ENCODE results near the gene KIF1A.

The KIF1A gene

DNA sequence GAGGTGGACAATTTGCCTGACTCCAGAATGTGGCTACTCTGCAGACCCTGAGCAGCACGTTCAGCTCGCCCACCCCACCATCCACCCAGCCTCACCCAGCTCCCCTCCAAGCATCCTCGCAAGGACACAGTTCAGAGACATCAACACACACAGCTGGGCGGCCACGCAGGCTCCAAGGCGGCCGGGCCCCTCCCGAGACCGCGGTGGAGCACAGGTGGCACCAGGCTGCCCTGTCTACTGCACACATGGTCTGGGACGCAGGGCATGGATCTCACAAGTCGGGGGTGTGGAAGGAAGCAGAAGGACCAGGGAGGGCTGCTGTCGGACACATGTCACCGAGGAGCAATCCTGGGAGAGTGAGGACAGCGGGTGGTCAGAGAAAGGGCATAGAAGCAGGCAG lies 92.1 kb downstream of the KIF1A start:
- Histone ChIP-seq H3K4me1 (no peaks in the 10 kb centered on the region), H3K9me3 (no peaks in the 10 kb centered on the region; the same call in 1 of the 2 replicates), H3K27me3 (no peaks in the 10 kb centered on the region), H3K4me3 (ENCODE audit: low read depth, low read length) (no peak overlapping the region), H3K36me3 (no peaks in the 10 kb centered on the region)
- DNase-seq: no peak
- TF ChIP-seq, protein P1, sequence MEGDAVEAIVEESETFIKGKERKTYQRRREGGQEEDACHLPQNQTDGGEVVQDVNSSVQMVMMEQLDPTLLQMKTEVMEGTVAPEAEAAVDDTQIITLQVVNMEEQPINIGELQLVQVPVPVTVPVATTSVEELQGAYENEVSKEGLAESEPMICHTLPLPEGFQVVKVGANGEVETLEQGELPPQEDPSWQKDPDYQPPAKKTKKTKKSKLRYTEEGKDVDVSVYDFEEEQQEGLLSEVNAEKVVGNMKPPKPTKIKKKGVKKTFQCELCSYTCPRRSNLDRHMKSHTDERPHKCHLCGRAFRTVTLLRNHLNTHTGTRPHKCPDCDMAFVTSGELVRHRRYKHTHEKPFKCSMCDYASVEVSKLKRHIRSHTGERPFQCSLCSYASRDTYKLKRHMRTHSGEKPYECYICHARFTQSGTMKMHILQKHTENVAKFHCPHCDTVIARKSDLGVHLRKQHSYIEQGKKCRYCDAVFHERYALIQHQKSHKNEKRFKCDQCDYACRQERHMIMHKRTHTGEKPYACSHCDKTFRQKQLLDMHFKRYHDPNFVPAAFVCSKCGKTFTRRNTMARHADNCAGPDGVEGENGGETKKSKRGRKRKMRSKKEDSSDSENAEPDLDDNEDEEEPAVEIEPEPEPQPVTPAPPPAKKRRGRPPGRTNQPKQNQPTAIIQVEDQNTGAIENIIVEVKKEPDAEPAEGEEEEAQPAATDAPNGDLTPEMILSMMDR (IDR thresholded peaks at IDR 0.05; ENCODE audit: low read depth, low read length): no peak

DNA sequence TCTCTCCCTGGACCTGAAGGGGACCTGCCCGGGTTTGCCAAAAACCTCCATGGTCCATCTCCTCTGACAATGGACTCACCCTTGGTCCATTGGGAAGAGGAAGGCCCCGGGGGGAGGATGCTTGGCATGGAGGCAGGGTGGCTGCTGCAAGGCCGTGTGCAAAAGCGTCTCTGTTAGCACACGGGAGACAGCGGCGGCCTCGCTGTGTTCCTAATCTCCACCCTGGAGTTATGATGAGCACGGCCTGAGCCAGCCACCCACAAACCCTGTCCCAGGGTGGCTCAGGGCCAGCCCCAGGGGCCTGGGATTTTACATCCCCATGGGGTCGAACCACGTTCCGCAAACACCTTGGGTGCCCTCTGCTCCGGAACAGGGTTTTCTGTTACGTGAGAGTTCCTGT lies 92.6 kb downstream of the KIF1A start:
- Histone ChIP-seq H3K9me3 (no peaks in the 10 kb centered on the region; the same call in 1 of the 2 replicates), H3K4me1 (no peaks in the 10 kb centered on the region), H3K27me3 (no peaks in the 10 kb centered on the region), H3K4me3 (ENCODE audit: low read depth, low read length) (no peak overlapping the region), H3K36me3 (no peaks in the 10 kb centered on the region)
- no peak for DNase-seq
- TF ChIP-seq, protein P1 (IDR thresholded peaks at IDR 0.05; ENCODE audit: low read depth, low read length): no peak

DNA sequence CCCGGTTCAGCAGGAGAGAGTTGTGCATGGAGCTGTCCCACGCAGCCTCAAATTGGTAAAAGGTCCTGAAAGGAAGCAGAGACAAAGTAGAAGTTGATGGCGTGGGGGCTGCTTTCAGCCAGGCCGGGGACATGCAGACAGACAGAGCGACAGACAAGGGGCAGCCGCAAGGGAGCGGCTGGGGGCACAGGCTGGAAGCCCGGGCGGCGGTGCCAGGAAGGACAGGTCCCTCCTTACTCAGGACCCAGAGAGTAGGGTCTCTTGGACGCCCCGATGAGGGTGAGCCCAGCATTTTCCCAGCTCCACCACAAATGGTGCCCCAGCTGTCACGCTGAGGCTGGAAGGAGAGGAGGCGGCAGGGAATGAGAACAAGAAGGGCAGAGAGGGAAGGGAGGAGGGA lies 93.1 kb downstream of the KIF1A start:
- Histone ChIP-seq H3K27me3 (no peaks in the 10 kb centered on the region), H3K4me1 (no peaks in the 10 kb centered on the region), H3K36me3 (no peaks in the 10 kb centered on the region), H3K4me3 (ENCODE audit: low read depth, low read length) (no peak overlapping the region), H3K9me3 (no peaks in the 10 kb centered on the region; the same call in 1 of the 2 replicates)
- TF ChIP-seq, protein P1 (IDR thresholded peaks at IDR 0.05; ENCODE audit: low read depth, low read length): no peak
- no peak for DNase-seq

DNA sequence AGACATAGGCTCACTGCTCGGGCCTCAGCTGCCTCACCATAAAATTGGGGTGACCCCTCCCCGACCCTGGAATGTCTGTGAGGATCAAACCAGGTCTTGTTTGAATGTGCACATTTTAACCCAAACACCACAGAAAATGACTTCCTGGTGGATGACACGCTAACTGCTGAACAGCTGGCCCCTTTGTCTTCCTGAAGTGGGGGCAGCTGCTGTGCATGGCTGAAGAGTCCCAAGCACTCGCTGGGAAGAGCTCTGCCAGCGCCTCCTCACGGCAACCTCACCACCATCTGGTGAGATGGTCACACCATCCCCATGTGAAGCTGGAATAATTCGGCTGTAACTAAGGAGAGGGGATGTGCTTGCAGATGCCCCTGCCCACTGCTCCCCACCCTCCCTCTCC lies 94.3 kb downstream of the KIF1A start:
- TF ChIP-seq, protein P1 (IDR thresholded peaks at IDR 0.05; ENCODE audit: low read depth, low read length): no peak
- Histone ChIP-seq H3K9me3 (no peaks in the 10 kb centered on the region; the same call in 1 of the 2 replicates), H3K4me1 (no peaks in the 10 kb centered on the region), H3K27me3 (no peaks in the 10 kb centered on the region), H3K36me3 (no peaks in the 10 kb centered on the region), H3K4me3 (ENCODE audit: low read depth, low read length) (no peak overlapping the region)
- no peak for DNase-seq

DNA sequence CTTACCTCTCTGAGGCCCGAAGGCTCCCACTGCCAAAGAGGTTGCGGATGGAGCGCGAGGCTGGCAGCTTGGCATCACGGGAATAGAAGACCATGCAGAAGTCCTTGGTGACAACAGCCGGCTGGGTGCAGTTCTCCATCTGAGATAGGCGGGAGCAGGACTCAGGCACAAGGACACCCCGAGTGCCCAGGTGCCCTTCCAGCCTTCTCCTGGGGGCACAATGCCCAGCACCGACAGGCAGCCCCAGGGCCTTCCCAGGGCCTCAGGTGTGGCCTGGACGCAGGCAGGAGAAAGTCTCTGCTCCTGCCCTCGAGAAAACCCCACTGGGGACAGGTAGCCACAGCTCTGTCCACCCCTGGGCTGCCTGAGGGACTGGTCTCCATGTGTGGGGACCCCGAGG lies 94.8 kb downstream of the KIF1A start:
- H3K4me1 ChIP-seq: no peaks in the 10 kb centered on the region
- no peaks in the 10 kb centered on the region; the same call in 1 of the 2 replicates for H3K9me3 ChIP-seq
- H3K4me3 ChIP-seq (ENCODE audit: low read depth, low read length): no peak overlapping the region
- no peaks in the 10 kb centered on the region for H3K27me3 ChIP-seq
- H3K36me3 ChIP-seq: no peaks in the 10 kb centered on the region
- TF ChIP-seq, protein P1 (IDR thresholded peaks at IDR 0.05; ENCODE audit: low read depth, low read length): no peak
- DNase-seq: no peak

DNA sequence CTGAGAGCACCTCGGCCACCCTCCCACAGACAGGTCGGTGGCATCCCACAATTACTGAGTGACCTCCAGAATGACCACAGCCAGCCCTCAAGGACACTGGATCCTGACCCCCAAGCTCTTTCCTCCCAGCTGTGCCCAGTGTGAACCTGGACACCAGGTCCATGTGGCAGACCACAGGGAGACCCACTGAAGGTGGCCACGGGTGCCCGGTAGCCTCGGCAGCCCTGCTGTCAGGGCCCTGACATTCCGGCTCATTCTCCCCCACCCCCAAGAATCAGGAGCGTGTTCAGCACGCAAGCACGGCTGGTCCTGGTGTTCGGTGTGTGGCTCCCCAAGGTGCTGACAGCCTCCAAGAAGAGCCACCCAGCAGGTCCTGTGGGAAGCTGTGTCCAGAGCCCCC lies 95.6 kb downstream of the KIF1A start:
- Histone ChIP-seq H3K36me3 (no peaks in the 10 kb centered on the region), H3K9me3 (no peaks in the 10 kb centered on the region; the same call in 1 of the 2 replicates), H3K4me3 (ENCODE audit: low read depth, low read length) (no peak overlapping the region), H3K4me1 (no peaks in the 10 kb centered on the region), H3K27me3 (no peaks in the 10 kb centered on the region)
- TF ChIP-seq, protein P1 (IDR thresholded peaks at IDR 0.05; ENCODE audit: low read depth, low read length): no peak
- DNase-seq: no peak
